HFFc6 (cell line): ENCODE data around the gene PAQR3. TPM values are rescaled to one million over a fixed set of nuclear protein-coding genes. Genes with fewer than 3 reads are reported as not detected.
A peak's percentile ranks its signal among the peaks of the same experiment; 100 is the strongest.

Source experiments
- DNase-seq: peaks from one replicate; pipeline ENCODE4 v3.0.0-alpha.2; 2018
- H3K27ac Mint-ChIP-seq: 2 replicates; pipeline ENCODE4 v1.8.0; 2020; ENCODE audit warnings: mild to moderate bottlenecking, mixed read lengths
- H3K27me3 Mint-ChIP-seq: 2 replicates; pipeline ENCODE4 v1.8.0; 2021; ENCODE audit warnings: mild to moderate bottlenecking, moderate library complexity, mixed read lengths; ENCODE audit not compliant: insufficient read depth
- H3K36me3 Mint-ChIP-seq: 2 replicates; pipeline ENCODE4 v1.8.0; 2021; ENCODE audit warnings: low read depth, mixed read lengths
- H3K4me1 Mint-ChIP-seq: 2 replicates; pipeline ENCODE4 v1.8.0; 2020; ENCODE audit warnings: low read depth, mixed read lengths
- H3K4me3 Mint-ChIP-seq: 2 replicates; pipeline ENCODE4 v1.8.0; 2020; ENCODE audit warnings: mild to moderate bottlenecking, moderate library complexity, mixed read lengths
- H3K9me3 Mint-ChIP-seq: 2 replicates; pipeline ENCODE4 v1.8.0; 2020; ENCODE audit warnings: mild to moderate bottlenecking, mixed read lengths
- total RNA-seq, 6 experiments: library from RNA; stranded (reverse); fragmentation: NEBNext Ultra II Directional; extraction: Animal tissue kit (Norgen Biotek cat#: 25700); gene quantifications; 2 replicates in 1 of 6; 3 replicates in 5 of 6; pipeline ENCODE4 v1.2.3, GENCODE V29; 2021
- TF ChIP-seq, protein P1 (sequence below): fragments of 200-600 bp; sonication (generic); IDR thresholded peaks from 2 replicates; pipeline ENCODE4 v1.5.0; 2021; ENCODE audit warnings: antibody characterized with exemption, mild to moderate bottlenecking

PAQR3 gene
- total RNA-seq, 6 experiments from 2014 or later: 18.1 to 26.3 (median 22.1) TPM

DNA sequence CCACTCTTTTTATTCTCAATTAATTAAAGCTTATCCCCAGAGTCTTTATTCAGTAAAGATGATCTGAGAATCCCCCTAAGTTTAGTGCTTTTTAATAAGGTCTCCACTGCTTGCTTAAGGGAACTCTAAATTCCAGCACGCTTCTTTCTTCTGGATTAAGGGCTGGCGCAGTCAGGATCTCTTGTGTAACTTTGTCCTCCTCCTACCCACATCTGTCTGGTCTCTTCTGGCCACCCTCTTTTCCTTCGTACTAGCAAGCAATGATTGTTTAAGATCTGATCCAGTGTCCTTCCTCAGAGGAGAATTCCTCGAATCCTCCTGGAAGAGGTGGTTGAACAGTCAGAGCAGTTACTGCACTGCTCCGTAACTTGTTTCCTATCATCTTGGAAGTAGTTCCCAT lies 14.0 kb upstream of the PAQR3 start:
- Mint-ChIP-seq H3K4me3 (no peak overlapping the region), H3K27me3 (peaks cover 2% of the 10 kb centered on the region; the same call in 1 of the 2 replicates), H3K4me1 (no peaks in the 10 kb centered on the region), H3K36me3 (no peaks in the 10 kb centered on the region), H3K9me3 (no peaks in the 10 kb centered on the region), H3K27ac (no peak overlapping the region)
- TF ChIP-seq, protein P1, sequence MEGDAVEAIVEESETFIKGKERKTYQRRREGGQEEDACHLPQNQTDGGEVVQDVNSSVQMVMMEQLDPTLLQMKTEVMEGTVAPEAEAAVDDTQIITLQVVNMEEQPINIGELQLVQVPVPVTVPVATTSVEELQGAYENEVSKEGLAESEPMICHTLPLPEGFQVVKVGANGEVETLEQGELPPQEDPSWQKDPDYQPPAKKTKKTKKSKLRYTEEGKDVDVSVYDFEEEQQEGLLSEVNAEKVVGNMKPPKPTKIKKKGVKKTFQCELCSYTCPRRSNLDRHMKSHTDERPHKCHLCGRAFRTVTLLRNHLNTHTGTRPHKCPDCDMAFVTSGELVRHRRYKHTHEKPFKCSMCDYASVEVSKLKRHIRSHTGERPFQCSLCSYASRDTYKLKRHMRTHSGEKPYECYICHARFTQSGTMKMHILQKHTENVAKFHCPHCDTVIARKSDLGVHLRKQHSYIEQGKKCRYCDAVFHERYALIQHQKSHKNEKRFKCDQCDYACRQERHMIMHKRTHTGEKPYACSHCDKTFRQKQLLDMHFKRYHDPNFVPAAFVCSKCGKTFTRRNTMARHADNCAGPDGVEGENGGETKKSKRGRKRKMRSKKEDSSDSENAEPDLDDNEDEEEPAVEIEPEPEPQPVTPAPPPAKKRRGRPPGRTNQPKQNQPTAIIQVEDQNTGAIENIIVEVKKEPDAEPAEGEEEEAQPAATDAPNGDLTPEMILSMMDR: no peak
- DNase-seq: no peak

- no peaks in the 10 kb centered on the region for H3K36me3 Mint-ChIP-seq
- H3K9me3 Mint-ChIP-seq: no peaks in the 10 kb centered on the region
- no peaks in the 10 kb centered on the region for H3K4me1 Mint-ChIP-seq
- H3K4me3 Mint-ChIP-seq: no peak overlapping the region
- H3K27me3 Mint-ChIP-seq: peaks cover 6% of the 10 kb centered on the region
- H3K27ac Mint-ChIP-seq: no peak overlapping the region
- TF ChIP-seq, protein P1: peak; percentile 87
- DNase-seq: peak; percentile 21
Observed at GRCh38 chr4:78951862-78952472, 12.7 kb upstream of the PAQR3 start.

DNA sequence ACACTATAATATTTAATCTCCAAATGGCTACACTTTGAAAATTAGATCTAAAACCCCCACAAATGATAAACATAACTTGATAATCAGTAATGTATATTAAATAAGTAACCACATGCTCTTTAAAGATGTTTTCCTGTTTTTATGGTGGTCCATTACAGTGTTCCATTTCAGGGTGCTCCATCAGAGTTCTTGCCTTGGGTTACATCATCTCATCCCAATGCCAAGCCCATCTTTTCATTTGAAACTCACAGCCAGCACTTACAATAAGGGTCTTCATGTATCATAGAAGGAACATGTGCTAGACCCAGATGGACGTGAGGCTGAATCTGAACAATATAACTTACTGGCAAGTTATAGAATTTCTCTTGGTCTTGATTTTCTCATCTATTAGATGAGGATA lies 10.5 kb upstream of the PAQR3 start:
- Mint-ChIP-seq H3K4me3 (no peak overlapping the region), H3K4me1 (peaks cover 9% of the 10 kb centered on the region), H3K27me3 (peaks cover 23% of the 10 kb centered on the region), H3K27ac (no peak overlapping the region), H3K9me3 (no peaks in the 10 kb centered on the region; the same call in 1 of the 2 replicates), H3K36me3 (no peaks in the 10 kb centered on the region; the same call in 1 of the 2 replicates)
- TF ChIP-seq, protein P1: no peak
- DNase-seq: no peak

DNA sequence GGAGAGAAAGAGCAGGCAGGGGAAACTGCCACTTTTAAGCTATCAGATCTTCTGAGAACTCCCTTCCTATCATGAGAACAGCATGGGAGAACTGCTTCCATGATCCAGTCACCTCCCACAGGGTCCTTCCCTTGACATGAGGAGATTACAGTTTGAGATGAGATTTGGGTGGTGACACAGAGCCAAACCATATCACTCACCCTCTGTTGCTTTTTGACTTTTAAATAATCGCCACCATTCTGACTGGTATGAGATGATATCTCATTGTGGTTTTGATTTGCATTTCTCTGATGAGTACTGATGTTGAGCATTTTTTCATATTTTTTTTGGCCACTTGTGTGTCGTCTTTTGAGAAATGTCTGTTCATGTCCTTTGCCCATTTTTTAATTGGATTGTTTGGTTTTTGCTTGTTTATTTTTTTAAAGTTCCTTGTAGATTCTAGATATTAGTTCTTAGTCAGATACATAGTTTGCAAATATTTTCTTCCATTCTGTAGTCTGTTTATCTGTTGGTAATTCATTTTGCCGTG lies 6.5 kb upstream of the PAQR3 start:
- Mint-ChIP-seq H3K27ac (no peak overlapping the region; the same call in 1 of the 2 replicates), H3K9me3 (no peaks in the 10 kb centered on the region; the same call in 1 of the 2 replicates), H3K4me3 (no peak overlapping the region), H3K4me1 (peaks cover 9% of the 10 kb centered on the region), H3K36me3 (no peaks in the 10 kb centered on the region; the same call in 1 of the 2 replicates), H3K27me3 (peaks cover 35% of the 10 kb centered on the region)
- DNase-seq: peak; percentile 41
- TF ChIP-seq, protein P1: no peak

- Mint-ChIP-seq H3K4me1 (peaks cover 16% of the 10 kb centered on the region), H3K9me3 (no peaks in the 10 kb centered on the region; the same call in 1 of the 2 replicates), H3K27ac (no peak overlapping the region), H3K4me3 (no peak overlapping the region), H3K27me3 (peaks cover 35% of the 10 kb centered on the region), H3K36me3 (no peaks in the 10 kb centered on the region; the same call in 1 of the 2 replicates)
- TF ChIP-seq, protein P1: no peak
- DNase-seq: no peak
Observed at GRCh38 chr4:78944381-78944780, 5.1 kb upstream of the PAQR3 start.
